LNCaP clone FGC (cell line): Measurements from ENCODE around the gene BCKDK.
"Not testable (repeated sequence)": the region's sequence is repeated elsewhere in the genome, so short reads cannot be mapped to it uniquely, and the experiment has no call there.

Experiments used
- DNase-seq: peaks from one replicate; pipeline ENCODE4 v3.0.0-alpha.2; 2011; ENCODE audit warnings: low read depth
- H3K4me3 ChIP-seq: 2 replicates; pipeline ENCODE4 v1.5.1; 2011; ENCODE audit warnings: mild to moderate bottlenecking, low read depth, low read length, control low read depth
- CTCF ChIP-seq: IDR thresholded peaks from 2 replicates; pipeline ENCODE4 v1.5.1; 2012; ENCODE audit warnings: mild to moderate bottlenecking; ENCODE audit not compliant: control insufficient read depth, insufficient read depth; ENCODE audit errors: extremely low read depth

Gene BCKDK

GRCh38 chr16:31133046-31133501 is 24.9 kb downstream of the BCKDK start:
- no peak overlapping the region for H3K4me3 ChIP-seq
- TF ChIP-seq CTCF: no peak
- no peak for DNase-seq

- no peak for DNase-seq
- TF ChIP-seq CTCF: no peak
- H3K4me3 ChIP-seq: peak overlapping the region; percentile 92
These were observed 25.9 kb downstream of the BCKDK start for GRCh38 chr16:31134091-31134571.

DNA sequence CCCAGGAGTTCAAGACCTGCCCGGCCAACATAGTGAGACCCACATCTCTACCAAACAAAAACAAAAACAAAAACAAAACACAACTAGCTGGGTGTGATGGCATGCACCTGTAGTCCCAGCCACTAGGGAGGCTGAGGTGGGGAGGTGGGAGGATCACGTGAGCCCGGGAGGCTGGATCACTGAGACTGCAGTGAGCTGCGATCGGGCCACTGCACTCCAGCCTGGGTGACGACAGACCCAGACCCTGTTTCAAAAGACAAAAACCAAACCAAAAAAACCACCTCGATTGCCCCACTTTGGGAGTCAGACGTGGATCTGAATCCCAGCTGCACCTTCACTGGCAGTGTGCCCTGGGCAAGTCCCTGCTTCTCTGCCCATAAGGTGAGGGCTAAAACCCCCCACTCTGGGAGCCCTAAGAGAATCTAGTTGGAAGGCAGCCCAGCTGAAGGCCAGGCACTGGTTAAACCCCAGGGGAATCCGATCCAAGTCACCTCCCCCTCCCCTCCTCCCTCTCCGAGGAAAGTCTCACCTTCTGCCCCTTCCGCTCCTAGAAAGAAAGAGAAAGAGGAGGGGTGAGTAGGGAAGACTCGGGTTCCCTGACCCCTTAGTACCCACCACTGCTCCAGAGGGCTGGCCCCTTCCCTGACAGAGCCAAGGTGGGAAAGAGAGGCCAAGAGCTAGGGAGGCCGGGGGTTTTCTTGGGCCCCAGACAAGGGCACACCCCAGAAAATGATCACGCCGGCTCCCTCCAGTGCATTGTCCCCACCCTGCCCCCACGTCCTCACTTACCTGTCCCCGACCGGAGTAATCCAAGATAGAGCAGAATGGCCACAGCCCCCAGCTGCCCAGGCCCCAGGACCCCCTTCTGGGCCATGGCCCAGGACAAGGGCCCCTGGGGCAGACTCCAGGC is 26.7 kb downstream of the BCKDK start:
- peak overlapping the region; percentile 92 for H3K4me3 ChIP-seq
- no peak for TF ChIP-seq CTCF
- no peak for DNase-seq

DNA sequence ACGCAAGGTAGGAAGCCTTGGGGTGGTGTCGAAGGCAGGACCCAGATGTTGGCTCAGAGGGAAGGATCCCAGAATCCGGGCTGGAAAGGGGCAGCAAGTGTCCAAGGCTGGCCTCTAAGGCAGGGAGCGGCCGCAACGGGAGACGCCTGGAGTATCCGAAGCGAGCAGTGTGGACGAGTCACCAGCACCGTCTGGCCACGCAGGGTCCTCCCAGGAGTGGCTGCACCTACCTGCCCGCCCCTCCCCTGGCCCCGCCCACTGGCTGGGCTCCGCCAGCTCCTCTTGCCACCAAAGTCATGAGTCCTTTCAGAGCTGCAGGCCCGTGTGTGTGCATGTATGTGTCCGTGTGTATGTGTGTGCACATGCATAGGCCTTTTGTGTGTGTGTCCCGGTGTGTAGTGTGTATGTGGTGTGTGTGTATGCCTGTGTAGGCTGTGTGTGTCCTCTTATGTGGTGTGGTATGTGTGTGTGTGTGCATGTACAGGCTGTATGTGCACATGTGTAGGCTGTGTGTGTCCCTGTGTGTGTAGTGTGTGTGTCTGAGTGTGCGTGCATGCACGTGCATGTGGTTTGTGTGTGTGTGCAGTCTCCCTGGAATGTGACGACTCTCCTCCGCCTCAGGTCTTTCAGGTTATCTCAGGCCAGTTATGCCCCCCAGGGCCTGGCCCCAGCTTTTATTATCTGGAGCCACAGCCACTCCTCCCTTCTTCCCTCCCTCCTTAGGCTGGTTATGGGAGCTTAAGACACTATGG is 27.5 kb downstream of the BCKDK start, which contains the start of gene PRSS8:
Gene PRSS8, minus strand, starts transcription at position 193 of the 752 bp plus-strand sequence. CDS start 229 bp downstream, outside the sequence.
- DNase-seq: peak; percentile 69

DNA sequence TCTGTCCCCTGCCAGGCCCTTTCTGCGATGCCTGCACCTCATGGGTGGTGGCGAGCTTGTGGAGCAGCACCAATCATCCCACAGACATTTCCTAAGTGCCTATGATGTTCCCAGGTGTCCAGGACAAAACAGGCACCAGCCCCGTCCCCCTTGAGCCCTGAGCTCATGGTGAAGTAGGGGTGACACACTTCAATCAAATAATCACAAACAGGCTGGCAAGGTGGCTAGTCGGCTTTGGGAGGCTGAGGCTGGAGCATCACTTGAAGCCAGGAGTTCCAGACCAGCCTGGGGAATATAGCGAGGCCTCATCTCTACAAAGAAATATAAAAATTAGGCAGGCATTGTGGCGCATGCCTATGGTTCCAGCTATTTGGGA is 28.1 kb downstream of the BCKDK start:
- TF ChIP-seq CTCF: no peak
- H3K4me3 ChIP-seq: no peak overlapping the region
- DNase-seq: no peak

More for the DNA sequence above, 27.5 kb downstream of the BCKDK start, which contains the start of gene PRSS8:
- TF ChIP-seq CTCF: no peak
- H3K4me3 ChIP-seq: peak within 1 kb of the TSS; percentile 92

- DNase-seq, H3K4me3 ChIP-seq: not testable (repeated sequence)
These were observed 28.8 kb downstream of the BCKDK start for GRCh38 chr16:31136822-31137499.
